KBM-7 (cell line): ENCODE results near the gene TMEM129.

Experiments used
- DNase-seq: peaks from one replicate; pipeline ENCODE4 v3.0.0-alpha.2; 2015
- in situ Hi-C: fragments of 300-500 bp; cut with MboI; formaldehyde crosslinking; loops from 2 replicates; pipeline ENCODE4 v1.14.3; 2020; ENCODE audit warnings: low sequenced_read_pairs, low pct_unique_long_range_greater_than_20kb, mixed read lengths

Gene TMEM129

GRCh38 chr4:1727117-1728031 lies 6.3 kb upstream of the TMEM129 start:
- peak; percentile 86 for DNase-seq
- in situ Hi-C loops = no loop called here

- in situ Hi-C loops = no loop called here
- peak; percentile 94 for DNase-seq
These were observed 5.2 kb upstream of the TMEM129 start for GRCh38 chr4:1726146-1726934.

GRCh38 chr4:1725521-1725920 lies 4.4 kb upstream of the TMEM129 start:
- no peak for DNase-seq
- in situ Hi-C loops = no loop called here

GRCh38 chr4:1723131-1723801 lies 2.1 kb upstream of the TMEM129 start:
- in situ Hi-C loops = no loop called here
- DNase-seq = peak; percentile 90

DNA sequence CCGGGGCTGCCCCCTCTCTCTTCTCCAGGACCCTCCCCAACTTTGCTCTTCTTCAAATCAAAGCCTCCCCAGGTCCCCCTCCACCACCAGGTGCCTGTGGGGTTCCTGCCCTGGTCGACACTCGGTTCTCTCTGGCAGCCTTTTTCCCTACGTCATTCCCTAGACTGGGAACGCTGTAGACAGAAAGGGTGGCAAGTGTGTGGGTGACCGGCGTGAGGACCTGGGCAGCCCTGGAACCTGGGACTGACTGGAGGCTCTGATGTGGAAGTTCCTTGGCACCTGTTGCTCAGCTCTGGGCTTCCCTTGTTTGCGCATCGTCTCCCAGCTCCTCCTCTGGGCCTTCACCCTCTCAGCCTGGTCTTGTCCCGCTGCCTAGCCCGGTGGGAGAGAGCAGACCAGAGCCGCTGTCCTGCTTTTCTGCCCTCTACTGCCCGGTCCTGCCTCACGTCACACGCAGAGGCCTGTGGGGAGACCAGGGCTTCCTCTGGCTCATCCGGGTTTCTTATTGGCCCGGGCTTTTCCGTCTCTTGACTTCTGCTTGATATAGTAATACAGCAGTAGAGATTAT lies 1.5 kb upstream of the TMEM129 start:
- no peak for DNase-seq

GRCh38 chr4:1721666-1722550 lies 785 bp upstream of the TMEM129 start:
- in situ Hi-C loops = no loop called here
- DNase-seq = peak; percentile 31

More for the DNA sequence above, 1.5 kb upstream of the TMEM129 start:
- in situ Hi-C loops = no loop called here

GRCh38 chr4:1720163-1720983 lies 750 bp downstream of the TMEM129 start:
- DNase-seq = peak; percentile 46
- in situ Hi-C loops = no loop called here

- no peak for DNase-seq
- in situ Hi-C loops = no loop called here
These were observed 2.9 kb downstream of the TMEM129 start for GRCh38 chr4:1718095-1718850.

- in situ Hi-C loops = no loop called here
- DNase-seq = no peak
These were observed 3.7 kb downstream of the TMEM129 start for GRCh38 chr4:1717129-1718094.

DNA sequence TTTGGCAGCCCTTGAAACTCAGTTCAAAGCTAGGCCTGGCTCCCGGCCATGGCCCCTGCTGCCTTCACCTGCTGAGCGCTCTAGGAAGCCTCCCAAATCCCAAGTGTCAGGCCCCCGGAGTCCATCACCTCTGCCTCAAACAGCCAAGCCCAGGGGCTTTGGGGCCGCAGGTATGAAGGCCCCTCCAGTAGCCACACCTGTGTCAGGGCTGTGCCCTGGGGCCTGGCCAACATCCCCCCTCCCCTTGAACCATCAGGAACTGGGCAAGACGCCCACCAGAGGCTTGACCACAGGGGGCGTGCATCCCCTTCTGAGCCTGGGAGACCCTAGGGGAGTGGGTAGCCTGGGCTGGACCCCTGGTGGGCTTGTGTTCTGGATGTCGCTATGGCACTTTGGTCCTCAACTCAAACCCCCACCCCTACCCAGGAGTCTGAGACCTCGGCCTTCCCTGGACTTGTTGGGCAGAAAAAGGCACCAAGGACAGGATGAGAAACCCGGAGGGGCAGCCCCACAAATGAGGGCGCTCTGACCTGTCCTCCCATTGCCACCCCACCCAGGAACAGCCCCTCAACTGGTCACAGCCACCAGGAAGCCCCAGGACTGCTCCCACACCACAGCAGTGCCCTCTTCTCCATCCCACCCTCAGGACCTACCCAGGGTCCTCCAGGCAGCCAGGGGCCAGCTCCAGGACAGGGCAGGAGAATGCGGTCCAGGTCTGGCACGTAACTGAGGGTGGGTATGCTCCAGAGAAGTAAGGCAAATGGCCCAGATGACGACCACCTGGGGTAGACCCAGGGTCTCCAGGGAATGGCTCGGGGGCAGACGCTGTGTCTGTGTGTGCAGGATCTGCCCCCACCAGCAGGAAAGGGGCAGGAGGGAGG lies 4.8 kb downstream of the TMEM129 start:
- in situ Hi-C loops = no loop called here
- DNase-seq = no peak

DNA sequence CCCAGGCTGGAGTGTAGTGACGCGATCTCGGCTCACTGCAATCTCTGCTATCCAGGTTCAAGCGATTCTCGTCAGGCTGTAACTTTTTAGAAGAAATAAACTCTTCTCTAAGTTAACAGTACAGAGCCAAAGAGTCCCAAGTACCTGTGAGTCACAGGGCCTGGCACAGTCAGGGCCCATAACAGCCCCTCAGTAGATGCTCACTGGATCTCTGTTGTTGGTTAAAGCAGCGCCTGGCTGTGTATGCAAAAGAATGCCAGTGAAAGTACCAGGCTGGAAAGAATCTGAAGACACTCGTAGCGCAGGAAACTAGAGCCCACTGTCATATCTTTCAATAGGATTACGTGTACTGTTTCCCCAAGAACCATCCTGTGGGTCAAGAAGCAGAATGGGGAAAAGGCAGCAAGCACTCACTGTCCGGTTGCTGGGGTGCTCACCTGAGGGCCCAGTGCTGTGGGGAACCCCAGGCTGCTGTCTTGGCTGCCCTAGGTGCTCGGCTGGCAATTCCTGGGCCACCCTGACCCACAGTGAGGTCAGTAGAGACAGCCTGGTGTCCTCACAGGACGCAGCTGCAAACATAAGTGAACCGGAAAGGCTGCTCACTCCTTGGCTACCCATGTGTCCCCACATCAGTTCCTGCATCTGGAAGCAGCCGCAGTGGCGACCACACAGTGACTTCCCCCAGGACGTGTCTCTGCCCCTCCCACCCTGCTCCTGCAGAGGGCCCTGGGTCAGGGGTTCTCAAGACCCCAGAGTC lies 5.9 kb downstream of the TMEM129 start:
- in situ Hi-C loops = no loop called here
- DNase-seq = peak; percentile 69

DNA sequence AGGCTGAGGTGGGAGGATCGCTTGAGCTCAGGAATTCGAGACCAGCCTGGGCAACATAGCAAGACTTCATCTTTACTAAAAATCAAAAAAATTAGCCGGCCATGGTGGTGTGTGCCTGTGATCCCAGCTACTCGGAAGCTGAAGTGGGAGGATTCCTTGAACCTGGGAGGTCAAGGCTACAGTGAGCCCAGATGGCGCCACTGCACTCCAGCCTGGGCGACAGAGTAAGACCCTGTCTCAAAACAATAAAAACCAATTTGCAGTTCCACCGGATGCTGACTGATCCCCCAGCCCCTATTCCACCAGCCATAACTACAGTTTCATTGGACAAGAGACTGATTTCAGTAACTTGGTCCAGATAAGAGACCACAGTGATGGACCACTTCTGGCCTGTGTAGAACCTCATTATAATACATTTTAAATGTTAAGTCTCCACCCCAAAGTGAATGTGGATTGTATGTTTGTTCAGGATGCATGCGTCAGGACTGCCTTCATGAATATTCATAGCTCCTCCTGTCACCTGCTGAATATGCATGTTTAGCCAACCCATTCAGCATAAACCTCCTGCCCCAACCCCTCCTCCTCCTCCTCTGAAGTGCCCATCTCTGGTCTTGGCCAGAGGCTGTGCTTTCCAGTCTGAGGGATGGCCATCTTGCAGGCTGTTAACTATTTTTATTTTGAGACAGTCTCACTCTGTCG lies 6.7 kb downstream of the TMEM129 start:
- peak; percentile 20 for DNase-seq
- in situ Hi-C loops = no loop called here

DNA sequence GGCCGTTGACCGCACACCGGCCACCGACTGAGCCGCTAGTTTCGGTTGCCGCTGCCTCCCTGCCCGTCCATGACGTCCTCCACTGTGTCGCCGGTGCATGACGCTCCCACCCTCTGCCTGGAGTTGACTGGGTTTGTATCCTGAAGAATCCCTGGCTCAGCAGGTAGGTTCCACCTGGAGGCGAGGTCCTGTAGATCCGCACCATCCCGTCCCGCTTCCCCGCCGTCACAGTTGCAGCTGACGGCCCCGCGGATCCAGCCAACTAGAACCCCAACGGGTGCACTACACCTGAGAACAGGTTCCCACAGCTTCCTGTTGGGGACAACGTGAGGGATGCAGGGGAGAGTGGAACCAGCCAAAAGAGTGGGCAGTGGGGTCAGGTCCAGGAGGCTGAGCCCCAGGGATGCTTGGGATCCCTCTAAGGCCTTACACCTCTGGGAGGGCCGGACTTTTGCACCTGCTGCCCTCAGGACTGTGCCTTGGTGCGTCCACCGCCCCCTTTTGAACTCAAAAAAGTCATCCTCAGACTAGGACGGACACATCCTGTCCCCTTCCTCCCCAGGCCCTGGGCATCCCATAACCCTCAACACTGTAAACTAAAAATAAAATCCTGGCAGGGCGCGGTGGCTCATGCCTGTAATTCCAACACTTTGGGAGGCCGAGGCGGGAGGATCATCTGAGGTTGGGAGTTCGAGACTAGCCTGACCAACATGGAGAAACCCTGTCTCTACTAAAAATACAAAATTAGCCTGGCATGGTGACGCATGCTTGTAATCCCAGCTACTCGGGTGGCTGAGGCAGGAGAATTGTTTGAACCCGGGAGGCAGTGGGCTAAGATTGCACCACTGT lies 7.9 kb downstream of the TMEM129 start:
- no peak for DNase-seq
- in situ Hi-C loops = no loop called here
